HG02840 (cell line): Measurements from ENCODE around the gene ZNF331.
A peak's percentile ranks its signal among the peaks of the same experiment; 100 is the strongest.

Experiments used
- ATAC-seq: cut with Tn5 transposase; IDR thresholded peaks from one replicate; pipeline ENCODE4 v1.9.1; 2021; ENCODE audit warnings: mild to moderate bottlenecking, moderate library complexity, moderate number of reproducible peaks; ENCODE audit not compliant: unreplicated experiment, low FRiP score

The ZNF331 gene

DNA sequence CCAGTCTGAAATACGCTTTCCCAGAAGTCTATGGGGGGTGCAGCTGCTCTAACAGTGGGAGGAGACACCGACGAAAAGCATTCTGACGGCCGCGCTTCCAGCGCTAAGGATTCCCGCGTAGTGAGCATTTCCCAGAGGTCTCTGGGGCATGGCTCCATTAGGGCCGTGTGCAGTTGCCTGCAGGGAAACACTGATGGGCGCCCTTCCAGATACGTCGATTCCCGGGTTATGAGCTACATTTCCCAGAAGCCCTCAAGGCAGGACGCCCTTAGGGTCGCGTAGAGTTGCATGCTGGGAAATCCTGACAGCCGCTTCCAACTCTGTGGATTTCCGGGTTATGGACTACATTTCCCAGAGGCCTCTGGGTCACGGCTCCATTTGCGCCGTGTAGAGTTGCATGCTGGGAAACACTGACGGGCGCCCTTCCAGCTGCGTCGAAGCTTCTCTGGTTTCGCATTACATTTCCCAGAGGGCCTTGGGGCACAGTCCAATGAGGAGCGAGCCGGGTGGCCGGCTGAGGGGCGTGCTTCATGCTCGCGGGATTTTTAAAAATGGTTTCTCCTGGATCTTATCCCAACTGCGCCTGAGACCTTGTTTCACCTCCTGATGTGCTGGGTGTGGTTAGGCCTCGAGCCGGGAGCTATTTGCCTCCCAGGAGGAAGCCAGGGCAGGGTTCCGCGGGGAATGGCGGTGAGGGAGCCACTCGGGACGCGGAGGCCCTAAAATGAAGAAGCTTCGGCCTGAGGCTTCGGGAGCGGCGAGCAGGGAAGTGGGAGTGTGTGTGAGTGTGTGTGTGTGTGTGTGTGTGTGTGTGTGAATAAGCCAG, 17.2 kb upstream of the ZNF331 start:
- peak; percentile 98 for ATAC-seq

GRCh38 chr19:53521373-53522202, 16.4 kb upstream of the ZNF331 start:
- no peak for ATAC-seq

DNA sequence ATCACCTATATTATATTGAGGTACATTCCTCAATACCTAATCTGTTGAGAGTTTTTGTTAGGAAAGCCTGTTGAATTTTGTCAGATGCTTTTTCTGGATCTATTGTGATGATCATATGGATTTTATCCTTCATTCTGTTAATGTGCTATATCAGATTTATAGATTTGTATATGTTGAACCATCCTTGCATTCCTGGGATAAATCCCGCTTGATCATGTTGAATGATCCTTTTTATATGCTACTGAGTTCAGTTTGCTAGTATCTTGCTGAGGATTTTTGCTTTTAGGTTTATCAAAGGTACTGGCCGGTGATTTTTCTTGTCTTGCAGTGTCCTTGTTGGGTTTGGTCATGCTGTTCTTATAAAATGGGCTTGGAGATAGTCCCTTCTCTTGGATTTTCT, 12.0 kb upstream of the ZNF331 start:
- ATAC-seq = no peak

GRCh38 chr19:53530622-53531021, 7.3 kb upstream of the ZNF331 start:
- no peak for ATAC-seq

GRCh38 chr19:53531457-53531856, 6.5 kb upstream of the ZNF331 start:
- ATAC-seq = no peak

GRCh38 chr19:53532362-53532761, 5.6 kb upstream of the ZNF331 start:
- ATAC-seq = no peak

GRCh38 chr19:53536225-53536548, 1.8 kb upstream of the ZNF331 start:
- ATAC-seq = no peak

GRCh38 chr19:53537121-53537520, 824 bp upstream of the ZNF331 start:
- peak; percentile 13 for ATAC-seq

DNA sequence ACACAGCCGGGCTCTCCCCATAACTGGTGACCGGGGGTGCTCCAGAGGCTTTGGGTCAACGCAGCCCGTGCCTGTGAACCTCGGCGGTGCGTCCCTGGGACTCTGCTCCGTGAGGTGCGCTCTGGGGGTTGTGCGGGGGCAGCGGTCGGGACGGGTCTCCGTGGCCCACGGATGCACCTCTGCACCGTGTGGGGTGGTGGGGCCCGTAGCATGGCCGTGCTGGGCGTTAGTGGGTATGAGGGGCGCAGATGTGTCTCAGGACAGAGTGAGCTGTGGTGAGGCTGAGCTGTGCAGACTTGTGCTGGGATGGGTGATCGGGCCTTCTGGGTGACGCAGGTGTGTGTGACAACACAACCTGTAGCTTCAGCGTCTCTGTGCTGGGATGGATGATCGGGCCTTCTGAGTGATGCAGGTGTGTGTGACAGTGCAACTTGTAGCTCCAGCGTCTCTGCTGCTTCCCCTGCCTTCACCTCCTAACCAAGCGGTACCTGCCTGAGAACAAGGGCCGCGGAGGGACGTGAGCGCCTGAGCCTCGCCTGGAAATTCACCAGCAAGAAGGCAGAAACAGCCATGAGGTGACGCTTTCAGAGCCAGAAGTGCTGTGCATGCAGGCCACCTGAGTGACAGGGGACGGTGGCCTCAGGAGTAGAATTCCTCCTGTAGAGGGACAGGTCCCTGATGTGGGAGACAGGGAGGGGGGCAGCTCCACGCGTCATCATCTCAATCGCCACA, 599 bp downstream of the ZNF331 start:
- peak; percentile 9 for ATAC-seq

GRCh38 chr19:53540091-53540490, 2.1 kb downstream of the ZNF331 start:
- ATAC-seq = no peak

GRCh38 chr19:53541971-53542370, 4.0 kb downstream of the ZNF331 start:
- ATAC-seq = no peak

DNA sequence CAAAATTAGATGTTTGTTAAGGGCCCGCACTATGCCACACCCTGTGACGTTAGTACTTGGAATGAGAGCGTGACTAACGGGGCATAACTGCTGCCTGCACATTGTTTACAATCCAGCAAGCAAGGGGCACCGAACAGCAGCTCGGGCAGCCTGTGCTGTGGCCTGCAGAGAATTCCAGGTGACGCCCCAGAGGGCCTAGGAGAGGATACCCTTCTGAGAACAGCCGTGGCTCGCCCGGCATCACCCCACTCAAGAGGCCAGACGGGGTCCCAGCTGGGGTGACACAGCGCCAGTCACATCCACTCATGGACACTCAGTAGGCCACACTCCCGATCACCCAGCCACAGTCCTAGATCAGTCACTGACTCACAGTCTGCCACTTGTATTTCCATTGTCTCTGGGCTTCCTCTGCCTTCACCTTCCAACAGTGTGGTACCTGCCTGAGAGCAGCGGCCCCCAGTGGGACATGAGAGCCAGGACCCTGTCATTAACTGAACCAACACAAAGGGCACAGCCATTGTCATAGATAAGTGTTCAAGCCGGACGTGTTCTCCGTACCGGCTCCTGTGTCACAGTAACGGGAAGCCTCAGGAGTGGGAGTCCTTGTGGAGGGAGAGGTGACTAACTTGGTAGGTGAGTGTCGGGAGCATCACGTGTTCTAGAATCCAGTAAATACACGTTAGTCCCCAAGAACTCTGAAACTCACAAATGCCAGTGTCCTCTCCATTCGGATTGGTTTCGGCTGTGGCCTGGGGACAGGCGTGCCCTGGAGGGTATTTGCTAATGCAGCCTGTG, 7.5 kb downstream of the ZNF331 start:
- no peak for ATAC-seq

GRCh38 chr19:53546758-53547513, 9.0 kb downstream of the ZNF331 start:
- ATAC-seq = no peak

DNA sequence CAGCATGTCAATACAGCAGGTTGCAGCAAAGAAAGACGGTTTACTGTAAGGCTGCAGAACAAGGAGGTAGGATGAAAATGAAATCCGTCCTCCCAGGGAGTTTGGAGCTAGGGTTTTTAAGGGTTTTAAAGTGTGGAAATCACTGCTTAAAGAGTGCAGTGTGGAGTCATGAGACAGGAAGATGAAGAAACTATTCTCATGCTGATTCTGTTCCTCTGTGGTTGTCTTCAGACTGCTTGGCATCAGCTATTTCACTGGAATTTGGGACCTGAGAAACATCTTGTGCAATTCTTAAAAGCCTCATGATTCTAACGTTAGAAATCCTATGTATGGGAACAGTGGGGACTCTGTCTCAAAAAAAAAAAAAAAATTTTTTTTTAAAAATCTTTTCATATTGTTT, 11.4 kb downstream of the ZNF331 start:
- ATAC-seq = no peak

DNA sequence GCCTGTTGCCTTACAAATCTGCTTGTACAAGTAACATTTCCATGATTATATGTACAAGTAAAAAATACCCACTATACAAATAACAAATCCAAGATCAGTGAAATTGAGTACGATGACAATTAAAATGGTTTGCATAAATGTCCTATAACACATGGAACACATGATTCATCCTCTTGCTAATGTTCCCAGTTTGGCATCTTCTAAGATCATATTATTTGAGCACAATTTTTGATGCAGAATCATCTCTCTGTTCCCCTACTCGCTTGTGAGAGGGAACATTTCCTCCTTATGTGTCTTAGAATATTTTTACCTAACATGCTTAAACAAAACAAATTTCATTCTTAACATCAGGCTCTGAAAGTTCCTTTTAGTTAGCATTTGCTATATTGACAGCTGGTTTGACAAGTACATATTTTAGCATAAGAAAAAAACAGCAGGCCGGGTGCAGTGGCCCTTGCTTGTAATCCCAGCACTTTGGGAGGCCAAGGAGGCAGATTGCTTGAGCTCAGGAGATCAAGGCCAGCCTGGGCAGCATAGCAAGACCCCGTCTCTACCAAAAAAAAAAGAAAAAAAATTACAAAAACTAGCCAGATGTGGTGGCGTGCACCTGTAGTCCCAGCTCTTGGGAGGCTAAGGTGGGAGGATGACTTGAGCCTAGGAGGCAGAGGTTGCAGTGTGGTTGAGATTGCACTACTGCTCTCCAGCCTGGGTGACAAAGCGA, 14.2 kb downstream of the ZNF331 start:
- ATAC-seq = no peak

DNA sequence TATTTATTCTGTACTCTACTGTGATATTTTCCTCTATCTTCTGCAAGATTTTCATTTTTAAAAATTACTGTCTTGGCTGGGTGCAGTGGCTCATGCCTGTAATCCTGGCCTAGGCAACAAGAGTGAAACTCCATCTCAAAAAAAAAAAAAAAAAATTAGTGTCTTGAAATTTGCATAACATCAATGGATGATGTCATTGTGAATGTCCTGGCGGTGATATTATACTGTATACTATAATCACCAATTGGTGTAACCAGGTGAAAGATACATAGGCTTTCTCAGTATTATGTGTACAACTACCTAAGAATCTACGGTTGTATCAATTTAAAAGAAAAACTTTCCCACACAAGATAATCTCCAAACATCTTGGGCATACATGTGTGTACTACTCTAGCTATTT, 15.2 kb downstream of the ZNF331 start:
- ATAC-seq = no peak

- ATAC-seq = peak; percentile 62
These were observed 16.2 kb downstream of the ZNF331 start for GRCh38 chr19:53553865-53554791.

DNA sequence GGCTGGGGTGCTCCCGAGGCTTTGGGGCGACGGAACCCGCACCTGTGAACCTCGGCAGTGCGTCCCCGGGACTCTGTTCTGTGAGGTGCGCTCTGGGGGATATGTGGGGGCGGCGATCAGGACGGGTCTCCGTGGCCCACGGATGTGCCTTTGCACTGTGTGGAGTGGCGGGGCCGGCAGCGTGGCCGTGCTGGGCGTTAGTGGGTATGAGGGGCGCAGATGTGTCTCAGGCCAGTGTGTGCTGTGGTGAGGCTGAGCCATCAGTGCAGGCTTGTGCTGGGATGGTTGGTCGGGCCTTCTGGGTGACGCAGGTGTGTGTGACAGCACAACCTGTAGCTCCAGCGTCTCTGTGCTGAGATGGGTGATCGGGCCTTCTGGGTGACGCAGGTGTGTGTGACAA, 16.9 kb downstream of the ZNF331 start:
- ATAC-seq = peak; percentile 14
